NCI-H187 treated with DMSO at 0.1 percent for 48 hours (cell line): ENCODE data around the gene DAB2.

Experiments
- DNase-seq: peaks from one replicate; lab custom pipeline; 2025; lab: John Stamatoyannopoulos, UW

DAB2 gene

DNA sequence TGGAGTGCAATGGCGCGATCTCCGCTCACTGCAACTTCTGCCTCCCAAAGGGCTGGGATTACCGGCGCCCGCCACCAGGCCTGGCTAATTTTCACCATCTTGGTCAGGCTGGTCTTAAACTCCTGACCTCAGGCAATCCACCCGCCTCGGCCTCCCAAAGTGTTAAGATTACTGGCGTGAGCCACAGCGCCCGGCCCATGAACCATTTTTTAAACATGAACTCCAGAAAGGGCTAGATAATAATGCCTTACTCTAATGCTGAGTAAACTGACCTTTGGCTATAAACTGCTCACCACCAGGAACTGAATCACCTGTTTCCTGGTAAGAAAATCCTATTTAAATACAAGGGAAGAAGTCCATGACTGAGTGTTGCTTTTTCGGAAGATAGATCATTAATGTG lies 23.2 kb upstream of the DAB2 start:
- DNase-seq = no peak

DNA sequence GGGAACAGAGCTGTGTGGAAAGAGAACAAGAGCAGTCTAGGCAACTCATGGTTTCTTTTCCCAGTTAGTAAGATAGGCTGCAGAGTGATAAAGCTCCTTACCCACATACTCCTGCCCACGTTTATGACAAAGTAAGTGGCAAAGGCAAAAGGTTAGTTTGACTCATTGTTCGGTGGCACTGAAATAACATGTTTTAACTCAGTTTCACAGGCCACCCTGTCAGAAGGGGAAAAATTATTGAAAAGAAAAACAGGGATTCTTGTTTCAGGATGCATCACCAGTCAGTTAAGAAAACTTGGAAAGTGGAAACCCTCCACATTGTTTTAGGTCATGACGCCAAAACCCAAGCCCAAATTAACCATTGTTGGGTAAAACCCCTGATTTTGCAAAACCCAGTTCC lies 22.3 kb upstream of the DAB2 start:
- DNase-seq = no peak

DNA sequence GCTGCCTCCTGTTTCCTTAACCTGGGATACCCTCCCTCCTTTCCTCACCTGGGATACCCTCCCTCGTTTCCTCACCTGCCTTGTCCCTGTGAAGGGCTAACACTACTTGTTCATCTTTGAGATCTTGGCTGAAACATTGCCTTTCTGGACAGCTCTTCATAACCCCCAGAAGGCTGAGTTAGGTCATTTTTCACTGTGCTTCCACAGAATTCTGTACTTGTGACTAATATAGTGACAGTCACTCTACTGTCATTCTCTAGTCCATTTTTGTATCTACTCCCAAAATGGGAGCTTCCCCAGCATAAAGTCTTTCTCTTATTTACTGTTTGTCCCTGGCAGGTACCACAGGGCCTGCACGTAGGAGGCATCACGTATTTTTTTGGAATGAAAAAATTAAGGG lies 21.5 kb upstream of the DAB2 start:
- DNase-seq = no peak

GRCh38 chr5:39443911-39444310 lies 19.1 kb upstream of the DAB2 start:
- DNase-seq = no peak

DNA sequence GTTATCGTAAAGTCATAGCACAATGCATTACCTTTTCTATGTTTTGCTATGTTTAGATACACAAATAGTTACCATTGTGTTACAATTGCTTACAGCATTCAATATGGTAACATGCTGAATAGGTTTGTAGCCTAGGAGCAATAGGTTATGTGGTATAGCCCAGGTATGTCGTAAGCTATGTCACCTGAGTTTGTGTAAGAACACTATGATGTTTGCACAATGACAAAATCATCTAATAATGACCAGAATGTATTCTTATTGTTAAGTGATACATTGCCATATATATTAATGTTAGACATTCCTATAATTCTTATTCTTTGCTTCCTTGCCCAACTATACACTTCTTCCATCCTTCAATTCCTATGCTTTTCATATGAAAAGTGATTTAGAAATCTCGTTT lies 18.2 kb upstream of the DAB2 start:
- DNase-seq = no peak

DNA sequence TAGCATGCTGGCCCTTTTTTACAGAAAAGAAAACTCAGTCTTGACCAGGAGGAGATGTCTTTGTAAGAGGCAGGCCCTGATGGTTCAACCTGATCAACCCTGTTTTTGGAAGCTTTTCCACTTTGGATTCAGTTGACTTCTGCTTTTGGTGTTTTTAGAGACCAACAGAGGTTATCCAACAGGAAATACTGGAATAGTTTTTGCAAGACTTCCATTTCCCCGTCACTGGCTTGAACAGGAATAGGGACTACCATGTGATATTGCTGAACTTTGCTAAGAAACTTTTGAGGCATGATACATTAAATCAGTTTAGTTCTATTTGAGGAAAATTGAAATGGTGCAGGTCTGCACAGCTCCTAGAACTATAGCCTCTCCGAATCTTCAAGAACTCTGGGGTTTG lies 17.1 kb upstream of the DAB2 start:
- DNase-seq = no peak

- DNase-seq = no peak
Measured at GRCh38 chr5:39440958-39441624, 16.3 kb upstream of the DAB2 start.

DNA sequence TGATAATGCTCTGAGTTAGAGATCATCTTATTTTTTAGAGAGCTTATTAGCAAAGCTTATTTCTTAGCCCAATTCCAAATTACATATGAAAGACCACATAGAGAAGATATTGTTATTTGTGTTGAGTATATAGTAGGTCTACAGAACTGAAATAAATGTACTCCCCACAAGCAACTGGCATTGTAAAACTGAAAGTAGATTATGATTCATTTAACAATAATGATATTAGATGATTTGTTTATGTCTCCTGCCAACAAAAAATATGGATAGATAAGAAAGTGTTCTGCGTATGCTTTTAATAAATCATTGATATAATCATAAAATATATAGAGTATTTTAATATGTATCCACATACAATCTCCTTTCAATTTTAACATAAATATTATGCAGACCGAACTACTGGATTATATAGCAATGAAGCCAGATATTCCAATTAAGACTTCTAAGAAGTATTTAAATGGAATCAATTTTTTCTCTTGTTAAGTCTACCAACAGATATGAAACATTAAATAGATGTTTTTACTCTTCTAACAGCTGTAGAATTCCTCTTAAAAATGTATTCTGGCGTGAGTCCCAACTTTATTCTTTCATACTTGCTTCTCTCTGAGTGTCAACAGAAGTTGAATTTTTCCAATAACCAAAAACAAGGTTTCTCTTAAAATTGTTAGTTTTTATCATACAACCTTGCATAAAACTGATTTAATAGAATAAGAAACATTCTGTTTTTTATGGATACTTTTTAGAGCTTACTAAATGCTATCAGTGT lies 15.6 kb upstream of the DAB2 start:
- DNase-seq = no peak

GRCh38 chr5:39439582-39440162 lies 14.9 kb upstream of the DAB2 start:
- DNase-seq = no peak

DNA sequence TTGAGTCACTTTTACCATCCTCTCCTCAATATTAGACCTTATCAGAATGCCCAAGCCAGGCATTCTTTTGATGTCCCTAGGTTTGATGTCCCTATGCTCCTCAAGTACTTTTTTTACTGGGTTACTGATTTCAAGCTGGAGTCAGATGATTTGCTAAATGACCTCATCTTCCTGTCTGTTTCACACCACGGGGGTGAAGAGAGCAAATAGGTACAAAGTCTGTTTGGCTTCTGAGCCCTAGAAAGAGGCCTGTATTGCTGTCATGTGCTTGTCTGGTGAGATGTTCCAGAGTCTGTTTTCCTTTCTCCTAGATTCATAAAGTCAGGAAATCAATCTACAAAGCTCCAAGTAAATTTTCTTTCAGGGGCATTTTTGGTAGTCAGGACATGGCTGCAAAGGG lies 12.7 kb upstream of the DAB2 start:
- no peak for DNase-seq

- DNase-seq = no peak
Measured at GRCh38 chr5:39433848-39434247, 9.1 kb upstream of the DAB2 start.

GRCh38 chr5:39432696-39433530 lies 8.1 kb upstream of the DAB2 start:
- DNase-seq = no peak

GRCh38 chr5:39430461-39430860 lies 5.7 kb upstream of the DAB2 start:
- DNase-seq = no peak

GRCh38 chr5:39428640-39429039 lies 3.9 kb upstream of the DAB2 start:
- no peak for DNase-seq

- no peak for DNase-seq
Measured at GRCh38 chr5:39427633-39428032, 2.9 kb upstream of the DAB2 start.

DNA sequence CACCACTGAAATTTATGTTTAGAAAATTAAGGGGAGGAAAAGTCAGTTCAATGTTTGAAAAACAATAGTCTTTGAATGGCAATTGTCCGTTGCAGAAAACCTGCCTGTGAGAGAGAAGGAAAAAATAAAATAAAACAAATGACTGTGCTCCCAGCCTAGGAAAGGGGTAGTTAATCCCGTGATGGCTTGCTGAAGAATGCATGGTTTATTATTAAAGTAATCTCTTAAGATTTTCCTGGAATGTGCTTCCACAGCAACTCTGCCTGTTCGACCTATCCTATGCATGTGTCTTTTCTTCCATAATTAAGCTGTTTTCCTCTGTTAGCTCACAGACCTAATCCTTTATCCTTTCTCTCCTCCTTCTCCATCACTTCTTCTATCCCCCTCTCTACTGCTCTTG lies 2.4 kb upstream of the DAB2 start:
- no peak for DNase-seq

GRCh38 chr5:39426746-39427105 lies 1.9 kb upstream of the DAB2 start:
- DNase-seq = no peak

DNA sequence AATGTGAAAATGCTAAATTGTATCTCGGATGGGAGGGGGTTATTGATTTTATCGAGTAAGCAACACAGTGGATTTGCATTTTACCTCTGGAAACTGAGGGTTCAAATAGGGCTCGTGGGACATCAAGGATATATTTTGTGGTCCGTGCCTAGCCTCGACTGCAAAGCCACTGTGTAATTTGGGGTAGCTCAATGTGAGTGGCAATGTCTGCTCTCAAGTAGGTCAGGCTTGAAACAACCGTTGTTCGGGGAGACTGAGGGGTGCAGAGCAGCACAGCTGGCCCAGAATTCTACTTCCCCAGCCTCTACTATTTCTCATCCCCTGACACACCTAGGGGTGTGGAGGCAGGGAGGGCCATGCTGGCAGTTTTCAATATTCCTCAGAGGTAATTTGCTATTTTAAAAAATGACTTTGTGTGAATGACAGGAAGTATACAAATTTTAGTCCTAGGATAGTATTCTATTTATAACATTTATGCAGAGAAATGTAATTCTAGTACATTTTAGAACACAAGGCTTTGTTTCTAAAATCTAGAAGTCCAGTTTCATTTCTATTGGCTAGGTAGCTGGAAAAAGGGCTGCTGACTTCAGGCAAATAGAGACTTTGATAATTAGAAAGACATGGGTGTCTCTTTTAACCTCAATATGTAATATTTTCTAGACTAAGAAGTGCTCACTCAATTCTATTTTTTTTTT lies 1.4 kb upstream of the DAB2 start:
- no peak for DNase-seq

DNA sequence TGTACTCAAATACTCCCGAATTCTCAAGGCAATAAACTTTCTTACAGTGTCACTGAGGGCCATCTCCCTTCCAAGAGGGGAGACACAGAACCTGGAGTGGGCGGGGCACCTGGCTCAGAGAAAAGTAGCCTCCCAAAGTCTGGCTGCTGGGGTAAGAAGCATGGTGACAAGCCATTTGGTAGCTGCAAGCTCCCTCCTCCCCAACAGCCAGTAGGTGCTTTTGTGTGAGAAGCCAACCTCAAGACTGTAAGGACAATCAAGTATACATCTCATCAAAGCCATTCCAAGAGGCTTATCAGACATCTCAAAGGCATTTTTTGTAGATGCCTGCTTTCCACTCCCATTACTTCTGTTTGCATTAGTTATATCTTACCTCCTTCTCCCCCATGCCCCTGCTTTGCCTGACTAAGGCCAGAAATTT lies 1.4 kb downstream of the DAB2 start:
- no peak for DNase-seq

- DNase-seq = no peak
Measured at GRCh38 chr5:39422728-39423285, 2.0 kb downstream of the DAB2 start.

GRCh38 chr5:39422036-39422606 lies 2.7 kb downstream of the DAB2 start:
- no peak for DNase-seq
